Lung (tissue), 12 donors: ENCODE results near the gene OR51V1. TPM values are rescaled to one million over a fixed set of nuclear protein-coding genes. Genes with fewer than 3 reads are reported as not detected.

Experiments used
- ATAC-seq: fragments of 200-7000 bp; cut with Tn5 transposase; one replicate; pipeline ENCODE4 v1.9.1; 2020; ENCODE audit warnings: moderate number of reproducible peaks; ENCODE audit not compliant: insufficient read depth, low FRiP score
- DNase-seq, 3 donors: peaks; one replicate each; pipeline ENCODE4 v3.0.0-alpha.2; 2013 to 2017
- H3K27ac ChIP-seq, 2 donors: one replicate each; pipeline ENCODE4 v1.5.1; 2013; ENCODE audit warnings: mild to moderate bottlenecking in 2 of 2, moderate library complexity in 2 of 2, control low read depth in 1 of 2, inconsistent platforms in 1 of 2, low read depth in 1 of 2, low read length in 1 of 2
- H3K27me3 ChIP-seq, 3 donors: one replicate each; pipeline ENCODE4 v1.5.1; 2013; ENCODE audit warnings: low read length in 2 of 3; ENCODE audit not compliant: control insufficient read depth in 3 of 3, insufficient read depth in 3 of 3
- H3K36me3 ChIP-seq, 4 donors: one replicate each; pipeline ENCODE4 v1.5.1; 2013; ENCODE audit warnings: low read length in 4 of 4, mild to moderate bottlenecking in 1 of 4, moderate library complexity in 1 of 4; ENCODE audit not compliant: control insufficient read depth in 4 of 4, insufficient read depth in 4 of 4
- H3K4me1 ChIP-seq, 5 donors: one replicate each; pipeline ENCODE4 v1.5.1; 2013; ENCODE audit warnings: low read length in 5 of 5, mild to moderate bottlenecking in 2 of 5, moderate library complexity in 1 of 5; ENCODE audit not compliant: control insufficient read depth in 5 of 5, insufficient read depth in 5 of 5
- H3K4me3 ChIP-seq: one replicate; pipeline ENCODE4 v1.5.1; 2013; ENCODE audit warnings: mild to moderate bottlenecking, control low read depth, moderate library complexity
- H3K9ac ChIP-seq, 2 donors: one replicate each; pipeline ENCODE4 v1.5.1; 2013; ENCODE audit warnings: low read length in 2 of 2, control low read depth in 1 of 2; ENCODE audit not compliant: insufficient read depth in 1 of 2
- H3K9me3 ChIP-seq, 4 donors: one replicate each; pipeline ENCODE4 v1.5.1; 2013; ENCODE audit warnings: low read length in 3 of 4, mild to moderate bottlenecking in 1 of 4, moderate library complexity in 1 of 4; ENCODE audit not compliant: control insufficient read depth in 4 of 4, insufficient read depth in 3 of 4
- CTCF ChIP-seq: IDR thresholded peaks from 2 replicates; pipeline ENCODE4 v1.5.1; 2012; ENCODE audit warnings: mild to moderate bottlenecking; ENCODE audit errors: control extremely low read depth, extremely low read depth
- WGBS, 2 donors: extraction: QIAGEN DNeasy Blood & Tissue Kit; methylation state at CpG; one replicate each; pipeline ENCODE4 v1.1.7; 2013; 5-methylcytosine and 5-hydroxymethylcytosine counted together
- polyA plus RNA-seq, 2 donors: library from polyadenylated mRNA; stranded (reverse); fragments of 200-250 nt; gene quantifications; one replicate each; pipeline ENCODE4 v1.2.1, GENCODE V29; 2013
- total RNA-seq, 2 donors: library from RNA; depleted of rRNA in 1 of 2; stranded (reverse); fragments of >200 nt in 1 of 2; gene quantifications; one replicate each; pipeline ENCODE4 v1.2.1, GENCODE V29; 2014 to 2021
- donor health status: control.
- donor health status: control.
- donor health status: Bipolar disorder and iron deficiency.
- donor health status: healthy.
- donor health status: DM: yes; HTN: yes; CAD: no.

OR51V1 gene
- total and polyA plus RNA-seq, 4 donors = not detected

GRCh38 chr11:5188201-5188600 lies 12.3 kb downstream of the OR51V1 start:
- no peak for TF ChIP-seq CTCF
- no peak for DNase-seq
- Histone ChIP-seq H3K27me3 (no peaks in the 10 kb centered on the region), H3K4me3 (no peak overlapping the region), H3K36me3 (no peaks in the 10 kb centered on the region), H3K9me3 (peaks cover 0 to 3% (median 1%) of the 10 kb centered on the region in 4 donors), H3K27ac (no peak overlapping the region), H3K9ac (no peak overlapping the region), H3K4me1 (no peaks in the 10 kb centered on the region)
- 73 to 91% methylated on average over 2 of the region's 2 CpGs for WGBS, 2 donors
- ATAC-seq = no peak

- TF ChIP-seq CTCF = no peak
- no peak overlapping the region for H3K27ac ChIP-seq
- no peak overlapping the region for H3K9ac ChIP-seq
- 82 to 87% methylated on average over 10 of the region's 10 CpGs for WGBS, 2 donors
- no peaks in the 10 kb centered on the region for H3K36me3 ChIP-seq
- ATAC-seq = no peak
- H3K9me3 ChIP-seq = peaks cover 0 to 1% (median 0%) of the 10 kb centered on the region in 4 donors
- no peak overlapping the region for H3K4me3 ChIP-seq
- DNase-seq = no peak
- no peaks in the 10 kb centered on the region for H3K27me3 ChIP-seq
- H3K4me1 ChIP-seq = no peaks in the 10 kb centered on the region
These were observed 22.2 kb downstream of the OR51V1 start for GRCh38 chr11:5178046-5178837.

- Histone ChIP-seq H3K9me3 (peaks cover 0 to 1% (median 0%) of the 10 kb centered on the region in 4 donors), H3K4me1 (no peaks in the 10 kb centered on the region), H3K9ac (no peak overlapping the region), H3K27ac (no peak overlapping the region), H3K4me3 (no peak overlapping the region), H3K27me3 (no peaks in the 10 kb centered on the region), H3K36me3 (no peaks in the 10 kb centered on the region)
- WGBS, 2 donors = 93 to 95% methylated on average over 7 of the region's 7 CpGs
- no peak for TF ChIP-seq CTCF
- no peak for ATAC-seq
- no peak for DNase-seq
These were observed 25.5 kb downstream of the OR51V1 start for GRCh38 chr11:5174934-5175333.
